GM21529 (cell line): ENCODE results near the gene HMCN2.
"Not testable (repeated sequence)": the region's sequence is repeated elsewhere in the genome, so short reads cannot be mapped to it uniquely, and the experiment has no call there.

ENCODE experiments used
- ATAC-seq: cut with Tn5 transposase; IDR thresholded peaks from one replicate; pipeline ENCODE4 v1.9.1; 2021; ENCODE audit not compliant: unreplicated experiment

The HMCN2 gene

GRCh38 chr9:130239741-130240241 is 25.8 kb upstream of the HMCN2 start:
- peak; percentile 70 for ATAC-seq

- ATAC-seq: peak; percentile 46
These were observed 25.0 kb upstream of the HMCN2 start for GRCh38 chr9:130240410-130241197.

GRCh38 chr9:130241198-130241535 is 24.4 kb upstream of the HMCN2 start:
- no peak for ATAC-seq

- no peak for ATAC-seq
These were observed 23.1 kb upstream of the HMCN2 start for GRCh38 chr9:130242270-130243014.

GRCh38 chr9:130243015-130243881 is 22.3 kb upstream of the HMCN2 start:
- ATAC-seq: no peak

GRCh38 chr9:130243882-130244170 is 21.7 kb upstream of the HMCN2 start:
- ATAC-seq: no peak

- ATAC-seq: no peak
These were observed 20.9 kb upstream of the HMCN2 start for GRCh38 chr9:130244548-130245165.

- ATAC-seq: no peak
These were observed 20.1 kb upstream of the HMCN2 start for GRCh38 chr9:130245474-130245873.

GRCh38 chr9:130246126-130246525 is 19.4 kb upstream of the HMCN2 start:
- no peak for ATAC-seq

- ATAC-seq: no peak
These were observed 10.6 kb upstream of the HMCN2 start for GRCh38 chr9:130254747-130255630.

- ATAC-seq: no peak
These were observed 9.9 kb upstream of the HMCN2 start for GRCh38 chr9:130255631-130256134.

- ATAC-seq: no peak
These were observed 8.9 kb upstream of the HMCN2 start for GRCh38 chr9:130256644-130257043.

GRCh38 chr9:130258137-130258536 is 7.4 kb upstream of the HMCN2 start:
- ATAC-seq: not testable (repeated sequence)

- ATAC-seq: no peak
These were observed 6.5 kb upstream of the HMCN2 start for GRCh38 chr9:130259044-130259443.

GRCh38 chr9:130260816-130261765 is 4.5 kb upstream of the HMCN2 start:
- no peak for ATAC-seq

- no peak for ATAC-seq
These were observed 3.4 kb upstream of the HMCN2 start for GRCh38 chr9:130262061-130262745.

- ATAC-seq: no peak
These were observed 2.8 kb upstream of the HMCN2 start for GRCh38 chr9:130262771-130263170.
